DOHH2 (cell line): ENCODE data around the gene SOD2.
A peak's percentile ranks its signal among the peaks of the same experiment; 100 is the strongest.

Experiments used
- H3F3A ChIP-seq: fragments of 200-600 bp; sonication (generic), shearing (Covaris generic); 2 replicates; pipeline ENCODE4 v1.6.0; 2016; ENCODE audit warnings: antibody characterized with exemption, mild to moderate bottlenecking; ENCODE audit not compliant: control insufficient read depth, insufficient read depth
- H3K27ac ChIP-seq: fragments of 200-600 bp; sonication (generic); 2 replicates; pipeline ENCODE4 v1.5.1; 2014; ENCODE audit warnings: low read depth, mild to moderate bottlenecking, low read length, moderate library complexity
- H3K27me3 ChIP-seq: fragments of 200-600 bp; sonication (generic); 2 replicates; pipeline ENCODE4 v1.6.1; 2014; ENCODE audit warnings: mild to moderate bottlenecking, low read length, mixed read lengths; ENCODE audit not compliant: control insufficient read depth
- H3K36me3 ChIP-seq: fragments of 200-600 bp; sonication (generic); 2 replicates; pipeline ENCODE4 v1.6.1; 2014; ENCODE audit warnings: mild to moderate bottlenecking, low read length, moderate library complexity, mixed read lengths; ENCODE audit not compliant: control insufficient read depth
- H3K4me1 ChIP-seq: fragments of 200-600 bp; sonication (generic); 2 replicates; pipeline ENCODE4 v1.6.1; 2014; ENCODE audit warnings: mild to moderate bottlenecking, low read length, mixed read lengths; ENCODE audit not compliant: control insufficient read depth
- H3K4me2 ChIP-seq: fragments of 200-600 bp; sonication (generic); 2 replicates; pipeline ENCODE4 v1.6.0; 2014; ENCODE audit warnings: mild to moderate bottlenecking, low read length, moderate library complexity
- H3K4me3 ChIP-seq: fragments of 200-600 bp; sonication (generic); 2 replicates; pipeline ENCODE4 v1.5.1; 2014; ENCODE audit warnings: mild to moderate bottlenecking, low read length, mixed read lengths
- H3K79me2 ChIP-seq: fragments of 200-600 bp; sonication (generic); 2 replicates; pipeline ENCODE4 v1.6.1; 2014; ENCODE audit warnings: mild to moderate bottlenecking, low read length, mixed read lengths; ENCODE audit not compliant: control insufficient read depth
- H3K9me2 ChIP-seq: fragments of 200-600 bp; sonication (generic); replicated peaks from 2 replicates; pipeline ENCODE4 v1.6.1; 2014; ENCODE audit warnings: mild to moderate bottlenecking, low read length, mixed read lengths; ENCODE audit not compliant: control insufficient read depth
- H3K9me3 ChIP-seq: fragments of 200-600 bp; sonication (generic); 2 replicates; pipeline ENCODE4 v1.6.1; 2014; ENCODE audit warnings: antibody characterized with exemption, low read length, mixed read lengths; ENCODE audit not compliant: control insufficient read depth, insufficient read depth
- H4K20me1 ChIP-seq: fragments of 200-600 bp; sonication (generic); 2 replicates; pipeline ENCODE4 v1.6.0; 2014; ENCODE audit warnings: low read depth, mild to moderate bottlenecking, antibody characterized with exemption, low read length, moderate library complexity; ENCODE audit not compliant: control insufficient read depth, insufficient read depth
- EZH2phosphoT487 ChIP-seq: fragments of 200-600 bp; sonication (generic); IDR thresholded peaks from 2 replicates; pipeline ENCODE4 v1.6.1; 2017; ENCODE audit warnings: borderline replicate concordance, mild to moderate bottlenecking, antibody characterized with exemption, low read length, moderate library complexity, mixed read lengths
- TF ChIP-seq, protein P1 (sequence below): fragments of 200-600 bp; sonication (generic); IDR thresholded peaks from one replicate; pipeline ENCODE4 v1.5.1; 2014; ENCODE audit warnings: antibody characterized with exemption, mild to moderate bottlenecking, low read depth, low read length; ENCODE audit not compliant: poor library complexity, severe bottlenecking

SOD2 gene

GRCh38 chr6:159729598-159730331 lies 36.7 kb upstream of the SOD2 start:
- Histone ChIP-seq H3K27me3 (no peaks in the 10 kb centered on the region), H3K9me3 (no peaks in the 10 kb centered on the region), H3K27ac (no peak overlapping the region), H3K4me2 (peak overlapping the region; percentile 70), H3K36me3 (peaks cover 71% of the 10 kb centered on the region), H3K4me3 (peak overlapping the region; percentile 81), H3K79me2 (peaks cover 98% of the 10 kb centered on the region), H3F3A (no peaks in the 10 kb centered on the region; the same call in 1 of the 2 replicates), H3K4me1 (peaks cover 52% of the 10 kb centered on the region), H4K20me1 (peaks cover 41% of the 10 kb centered on the region), H3K9me2 (no peaks in the 10 kb centered on the region)
- no peak for TF ChIP-seq EZH2phosphoT487
- TF ChIP-seq, protein P1, sequence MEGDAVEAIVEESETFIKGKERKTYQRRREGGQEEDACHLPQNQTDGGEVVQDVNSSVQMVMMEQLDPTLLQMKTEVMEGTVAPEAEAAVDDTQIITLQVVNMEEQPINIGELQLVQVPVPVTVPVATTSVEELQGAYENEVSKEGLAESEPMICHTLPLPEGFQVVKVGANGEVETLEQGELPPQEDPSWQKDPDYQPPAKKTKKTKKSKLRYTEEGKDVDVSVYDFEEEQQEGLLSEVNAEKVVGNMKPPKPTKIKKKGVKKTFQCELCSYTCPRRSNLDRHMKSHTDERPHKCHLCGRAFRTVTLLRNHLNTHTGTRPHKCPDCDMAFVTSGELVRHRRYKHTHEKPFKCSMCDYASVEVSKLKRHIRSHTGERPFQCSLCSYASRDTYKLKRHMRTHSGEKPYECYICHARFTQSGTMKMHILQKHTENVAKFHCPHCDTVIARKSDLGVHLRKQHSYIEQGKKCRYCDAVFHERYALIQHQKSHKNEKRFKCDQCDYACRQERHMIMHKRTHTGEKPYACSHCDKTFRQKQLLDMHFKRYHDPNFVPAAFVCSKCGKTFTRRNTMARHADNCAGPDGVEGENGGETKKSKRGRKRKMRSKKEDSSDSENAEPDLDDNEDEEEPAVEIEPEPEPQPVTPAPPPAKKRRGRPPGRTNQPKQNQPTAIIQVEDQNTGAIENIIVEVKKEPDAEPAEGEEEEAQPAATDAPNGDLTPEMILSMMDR: no peak

DNA sequence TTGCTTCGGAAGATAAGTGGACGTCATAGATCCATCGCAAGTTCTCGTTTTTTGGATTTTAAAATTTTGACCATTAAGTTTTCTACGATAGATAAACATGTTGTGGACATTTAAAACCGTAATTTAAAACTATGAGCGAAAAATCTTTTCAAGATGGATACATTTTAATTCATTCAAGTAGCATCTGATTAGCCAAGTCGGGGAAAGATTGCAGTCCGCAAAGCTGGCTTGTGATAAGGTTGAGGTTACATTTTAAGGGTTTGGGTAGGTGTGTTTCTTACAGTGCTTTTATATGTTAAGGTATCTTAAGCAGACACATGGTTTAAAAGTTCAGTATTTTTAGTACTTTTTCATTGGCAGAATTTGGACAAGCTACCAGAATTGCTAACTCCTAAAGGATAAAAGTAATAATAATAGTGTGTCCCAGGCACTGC lies 35.5 kb upstream of the SOD2 start:
- Histone ChIP-seq H3K9me3 (no peaks in the 10 kb centered on the region), H3K9me2 (no peaks in the 10 kb centered on the region), H3F3A (no peaks in the 10 kb centered on the region; the same call in 1 of the 2 replicates), H3K36me3 (peaks cover 72% of the 10 kb centered on the region), H3K4me3 (peak overlapping the region; percentile 81), H3K27ac (0 out of 2 replicates have a peak overlapping the region, but pooled peaks have one; percentile 87), H3K27me3 (no peaks in the 10 kb centered on the region), H3K4me2 (peak overlapping the region; percentile 70), H3K79me2 (peaks cover 98% of the 10 kb centered on the region), H4K20me1 (peaks cover 41% of the 10 kb centered on the region), H3K4me1 (peaks cover 51% of the 10 kb centered on the region)
- TF ChIP-seq, protein P1: no peak
- no peak for TF ChIP-seq EZH2phosphoT487

GRCh38 chr6:159727717-159728445 lies 34.8 kb upstream of the SOD2 start:
- peaks cover 98% of the 10 kb centered on the region for H3K79me2 ChIP-seq
- H3K4me3 ChIP-seq: peak overlapping the region; percentile 81
- peak overlapping the region; percentile 70 for H3K4me2 ChIP-seq
- H3K9me3 ChIP-seq: no peaks in the 10 kb centered on the region
- H3K27ac ChIP-seq: peak overlapping the region; percentile 87
- TF ChIP-seq, protein P1: no peak
- H3K9me2 ChIP-seq: no peaks in the 10 kb centered on the region
- H4K20me1 ChIP-seq: peaks cover 41% of the 10 kb centered on the region
- H3F3A ChIP-seq: no peaks in the 10 kb centered on the region; the same call in 1 of the 2 replicates
- H3K27me3 ChIP-seq: no peaks in the 10 kb centered on the region
- peaks cover 75% of the 10 kb centered on the region for H3K36me3 ChIP-seq
- H3K4me1 ChIP-seq: peaks cover 57% of the 10 kb centered on the region
